GM12878 (cell line): Measurements from ENCODE around the gene DUSP18. TPM values are rescaled to one million over a fixed set of nuclear protein-coding genes. Genes with fewer than 3 reads are reported as not detected.

Source experiments
- ATAC-seq: fragments of 200-7000 bp; cut with Tn5 transposase; 3 replicates; pipeline ENCODE4 v1.9.1; 2020; ENCODE audit warnings: mild to moderate bottlenecking, moderate library complexity
- BruUV-seq: library from RNA; stranded (reverse); fragments of 400-500 nt; replicated peaks from 2 replicates; lab custom pipeline; 2021; lab: Mats Ljungman, UMichigan
- CTCF ChIA-PET: fragments of 300-600 bp; sonication (Branson Sonifier 250); formaldehyde crosslinking; extraction: SDS; loops from one replicate; lab custom pipeline; 2021; ENCODE audit warnings: inconsistent platforms; lab: Yijun Ruan, JAX
- POLR2A ChIA-PET: fragments of 350-600 bp; formaldehyde crosslinking; extraction: SDS; loops from one replicate; lab custom pipeline; 2021; ENCODE audit warnings: inconsistent platforms; lab: Charles Lee
- RAD21 ChIA-PET: fragments of 300-600 bp; sonication (Branson Sonifier 250); formaldehyde crosslinking; loops from one replicate; lab custom pipeline; 2023; ENCODE audit warnings: antibody characterized with exemption; ENCODE audit not compliant: unreplicated experiment; lab: Charles Lee
- SMC1A ChIA-PET: fragments of 300-600 bp; sonication (Branson Sonifier 250); formaldehyde crosslinking; loops from one replicate; lab custom pipeline; 2023; ENCODE audit not compliant: unreplicated experiment, uncharacterized antibody; lab: Charles Lee
- DNase-seq: peaks from one replicate; pipeline ENCODE4 v3.0.0-alpha.2; 2011; ENCODE audit warnings: low read depth, low spot score
- FAIRE-seq: peaks from 3 replicates; lab custom pipeline; 2011; peaks lifted over from hg19 to GRCh38; lab: Jason Lieb, UNC
- H2AFZ ChIP-seq: 2 replicates; pipeline ENCODE4 v1.6.0; 2011; ENCODE audit warnings: low read depth, low read length, control low read depth; ENCODE audit not compliant: control insufficient read depth
- H3K27ac ChIP-seq: 2 replicates; pipeline ENCODE4 v1.5.1; 2011; ENCODE audit warnings: control low read depth; ENCODE audit not compliant: control insufficient read depth, insufficient read depth
- H3K27me3 ChIP-seq, 2 experiments: replicated peaks in 1 of 2; 2 replicates each; pipeline versions ENCODE4 v1.6.0 to v1.6.1; 2011; ENCODE audit warnings: low read length in 1 of 2; ENCODE audit not compliant: control insufficient read depth in 2 of 2, insufficient read depth in 2 of 2
- H3K36me3 ChIP-seq, 2 experiments: 2 replicates each; pipeline ENCODE4 v1.5.1; 2011; ENCODE audit warnings: low read length in 1 of 2; ENCODE audit not compliant: control insufficient read depth in 2 of 2, insufficient read depth in 2 of 2
- H3K4me1 ChIP-seq: 2 replicates; pipeline ENCODE4 v1.6.1; 2011; ENCODE audit warnings: mild to moderate bottlenecking, low read length, moderate library complexity, mixed read lengths; ENCODE audit not compliant: control insufficient read depth, insufficient read depth
- H3K4me2 ChIP-seq: 2 replicates; pipeline ENCODE4 v1.6.0; 2011; ENCODE audit warnings: control low read depth; ENCODE audit not compliant: control insufficient read depth, insufficient read depth
- H3K4me3 ChIP-seq: fragments of 200-600 bp; sonication (generic); 2 replicates; pipeline ENCODE4 v1.5.1; 2016
- H3K79me2 ChIP-seq: 2 replicates; pipeline ENCODE4 v1.6.0; 2011; ENCODE audit warnings: low read length; ENCODE audit not compliant: control insufficient read depth, insufficient read depth
- H3K9ac ChIP-seq: 2 replicates; pipeline ENCODE4 v1.8.0; 2011; ENCODE audit warnings: low read length, control low read depth, mixed read lengths; ENCODE audit not compliant: control insufficient read depth, insufficient read depth
- H3K9me3 ChIP-seq: replicated peaks from 3 replicates; pipeline ENCODE4 v1.5.1; 2011; ENCODE audit warnings: mild to moderate bottlenecking, low read length; ENCODE audit not compliant: control insufficient read depth, insufficient read depth
- H4K20me1 ChIP-seq: 2 replicates; pipeline ENCODE4 v1.6.0; 2011; ENCODE audit not compliant: control insufficient read depth, insufficient read depth
- BACH1 ChIP-seq: fragments of 450-650 bp; IDR thresholded peaks from 2 replicates; pipeline ENCODE4 v1.6.1; 2017; ENCODE audit warnings: mild to moderate bottlenecking, borderline replicate concordance
- CBX5 ChIP-seq: sonication (generic); IDR thresholded peaks from 2 replicates; pipeline ENCODE4 v1.6.1; 2016; ENCODE audit warnings: low read depth, moderate library complexity, mild to moderate bottlenecking, inconsistent platforms
- CEBPB ChIP-seq, 2 experiments: fragments of 150-350 bp in 1 of 2; IDR thresholded peaks; 2 replicates each; pipeline ENCODE4 v1.6.1; 2012 to 2014; ENCODE audit warnings: low read depth in 2 of 2, low read length in 2 of 2, borderline replicate concordance in 1 of 2, inconsistent platforms in 1 of 2
- EP300 ChIP-seq, 2 experiments: fragments of 150-350 bp in 1 of 2; IDR thresholded peaks; 2 replicates each; pipeline ENCODE4 v1.6.1; 2011 to 2012; ENCODE audit warnings: low read depth in 2 of 2, low read length in 2 of 2, borderline replicate concordance in 1 of 2, improper control_type of control experiment in 1 of 2, inconsistent platforms in 1 of 2; ENCODE audit not compliant: control insufficient read depth in 1 of 2
- ETV6 ChIP-seq, 2 experiments: fragments of 450-650 bp in 1 of 2; IDR thresholded peaks in 1 of 2; conservative IDR thresholded peaks in 1 of 2; 2 replicates each; pipeline ENCODE4 v1.6.1; 2014; ENCODE audit warnings: antibody characterized with exemption in 1 of 2, borderline replicate concordance in 1 of 2, low read depth in 1 of 2, mild to moderate bottlenecking in 1 of 2, moderate library complexity in 1 of 2
- HCFC1 ChIP-seq: fragments of 150-350 bp; IDR thresholded peaks from 2 replicates; pipeline ENCODE4 v1.6.1; 2014; ENCODE audit warnings: low read length
- IRF4 ChIP-seq: IDR thresholded peaks from 2 replicates; pipeline ENCODE4 v1.6.1; 2011; ENCODE audit warnings: low read depth, low read length
- JUND ChIP-seq: IDR thresholded peaks from 2 replicates; pipeline ENCODE4 v1.6.1; 2012; ENCODE audit warnings: low read depth, mild to moderate bottlenecking, low read length, improper control_type of control experiment, moderate library complexity
- MXI1 ChIP-seq: fragments of 150-350 bp; IDR thresholded peaks from 2 replicates; pipeline ENCODE4 v1.6.1; 2011; ENCODE audit warnings: low read depth, mild to moderate bottlenecking, inconsistent platforms, low read length, improper control_type of control experiment
- PAX8 ChIP-seq: fragments of 450-650 bp; IDR thresholded peaks from 2 replicates; pipeline ENCODE4 v1.6.1; 2017; ENCODE audit warnings: mild to moderate bottlenecking, moderate library complexity
- SP1 ChIP-seq: IDR thresholded peaks from one replicate; pipeline ENCODE4 v1.6.1; 2011; ENCODE audit warnings: low read depth, low read length
- ZZZ3 ChIP-seq: IDR thresholded peaks from 2 replicates; pipeline ENCODE4 v1.6.1; 2011; ENCODE audit warnings: low read depth; ENCODE audit not compliant: control insufficient read depth, insufficient read length
- WGBS: methylation state at CpG from one replicate; pipeline ENCODE4 v1.1.6; 2016; ENCODE audit warnings: low lambda C conversion rate; ENCODE audit not compliant: insufficient replicate concordance, insufficient coverage; ENCODE audit errors: missing lambda C conversion rate; 5-methylcytosine and 5-hydroxymethylcytosine counted together
- in situ Hi-C: fragments of 300-500 bp; cut with MboI; formaldehyde crosslinking; loops from 9 replicates; pipeline ENCODE4 v1.14.3; 2018; ENCODE audit warnings: mixed read lengths
- intact Hi-C: fragments of 100-400 bp; cut with micrococcal nuclease; formaldehyde crosslinking; loops from one replicate; pipeline ENCODE4 v1.14.2; 2022; ENCODE audit not compliant: unreplicated experiment
- polyA plus RNA-seq, 11 experiments: library from polyadenylated mRNA; depleted of rRNA in 4 of 11; unstranded in 6 of 11; stranded (reverse) in 5 of 11; fragments of >200 nt; fragmentation: Nextera tagmentation in 4 of 11; fragmentation: Illumina TruSeq in 1 of 11; extraction: Ambion mirVana in 4 of 11; extraction: Trizol in 1 of 11; gene quantifications; 1 replicate in 1 of 11; 2 replicates in 10 of 11; pipeline versions ENCODE4 v1.2.1 to v1.2.3, GENCODE V29; 2011 to 2016; ENCODE audit warnings: inconsistent platforms in 2 of 11, missing spikeins in 2 of 11, low read depth in 1 of 11
- total RNA-seq, 4 experiments: library from RNA; depleted of rRNA in 3 of 4; stranded (reverse); fragments of >200 nt in 3 of 4; fragmentation: Illumina TruSeq in 1 of 4; extraction: Trizol in 1 of 4; gene quantifications; 2 replicates each; pipeline versions ENCODE4 v1.2.1 to v1.2.3, GENCODE V29; 2013 to 2021

Gene DUSP18
- total and polyA plus RNA-seq, 10 of the 15 experiments (the other 5 are each of a cell fraction or from before 2014, with no cell fraction given) = 1.9 to 11.9 (median 7.7) TPM

GRCh38 chr22:30694171-30694639 lies 26.5 kb upstream of the DUSP18 start (continued):
- no peak for TF ChIP-seq ZZZ3
- TF ChIP-seq CBX5 = no peak

- no peak for DNase-seq
- BruUV-seq = no TSS peak
- Histone ChIP-seq H3K4me1 (no peaks in the 10 kb centered on the region; the same call in 1 of the 2 replicates), H3K4me3 (no peak overlapping the region), H3K4me2 (no peak overlapping the region), H3K79me2 (no peaks in the 10 kb centered on the region), H3K27me3 (no peaks in the 10 kb centered on the region; a peak in 1 of 4 replicates), H3K27ac (no peak overlapping the region), H3K36me3 (no peaks in the 10 kb centered on the region), H4K20me1 (no peaks in the 10 kb centered on the region), H3K9ac (no peak overlapping the region), H3K9me3 (no peaks in the 10 kb centered on the region), H2AFZ (no peak overlapping the region)
- TF ChIP-seq CEBPB (IDR thresholded peaks at IDR 0.05; ENCODE audit: borderline replicate concordance in 1 of 2, low read depth in 2 of 2, low read length in 2 of 2) = no peak
- in situ Hi-C loops = no loop called here
- ChIA-PET CTCF (interaction anchor here (0.6 to 1.0 kb wide), 2 partner anchors 52 to 64 kb away, joined by 3 read pairs; no protein-coding TSS in a partner anchor), SMC1A (interaction anchor here (1.7 kb wide), 1 partner anchor 28 kb away, joined by 4 read pairs; no protein-coding TSS in a partner anchor), RAD21 (no interaction called here), POLR2A (no interaction called here)
- FAIRE-seq = no peak
- intact Hi-C loops = no loop called here
- WGBS = 67% methylated on average over 1 of the region's 1 CpG
- no peak for ATAC-seq
These were observed 23.5 kb upstream of the DUSP18 start for GRCh38 chr22:30691204-30691603.

GRCh38 chr22:30689622-30690021 lies 21.9 kb upstream of the DUSP18 start:
- RAD21 ChIA-PET = no interaction called here

More at GRCh38 chr22:30689622-30690021, 21.9 kb upstream of the DUSP18 start:
- DNase-seq (no peak), ATAC-seq (no peak), FAIRE-seq (no peak)
- ChIA-PET SMC1A (no interaction called here), CTCF (no interaction called here), POLR2A (no interaction called here)
- Histone ChIP-seq H3K4me1 (no peaks in the 10 kb centered on the region; the same call in 1 of the 2 replicates), H3K27me3 (no peaks in the 10 kb centered on the region), H3K4me3 (no peak overlapping the region), H3K4me2 (no peak overlapping the region), H3K27ac (no peak overlapping the region), H3K9ac (no peak overlapping the region), H4K20me1 (no peaks in the 10 kb centered on the region), H3K79me2 (no peaks in the 10 kb centered on the region), H3K9me3 (no peaks in the 10 kb centered on the region), H2AFZ (no peak overlapping the region), H3K36me3 (no peaks in the 10 kb centered on the region)
- in situ Hi-C loops (no loop called here), intact Hi-C loops (no loop called here)
- WGBS = 42% methylated on average over 1 of the region's 1 CpG
- TF ChIP-seq MXI1 (no peak), BACH1 (no peak), JUND (no peak), SP1 (no peak), EP300 (IDR thresholded peaks at IDR 0.05; ENCODE audit: borderline replicate concordance in 1 of 2, control insufficient read depth in 1 of 2, low read depth in 2 of 2, low read length in 2 of 2) (no peak), HCFC1 (no peak), ETV6 (conservative IDR thresholded peaks at IDR 0.05 in 1 of 2, IDR thresholded peaks at IDR 0.05 in 1 of 2; ENCODE audit: borderline replicate concordance in 1 of 2, low read depth in 1 of 2) (no peak), PAX8 (no peak), IRF4 (no peak)
- no TSS peak for BruUV-seq
